Neural progenitor cell (in vitro differentiated cells): ENCODE data around the gene ERC1. TPM values are rescaled to one million over a fixed set of nuclear protein-coding genes. Genes with fewer than 3 reads are reported as not detected.

Experiments
- DNase-seq: peaks from one replicate; pipeline ENCODE4 v3.0.0-alpha.2; 2016; ENCODE audit warnings: low spot score
- H2AFZ ChIP-seq: fragments of 200-600 bp; sonication (generic); replicated peaks from 2 replicates; pipeline ENCODE4 v1.6.1; 2016; ENCODE audit warnings: antibody characterized with exemption
- H3F3A ChIP-seq: fragments of 200-600 bp; sonication (generic); 2 replicates; pipeline ENCODE4 v1.6.1; 2016; ENCODE audit warnings: antibody characterized with exemption, low read depth
- H3K27ac ChIP-seq: fragments of 200-600 bp; sonication (generic); 2 replicates; pipeline ENCODE4 v1.5.1; 2016; ENCODE audit warnings: mild to moderate bottlenecking
- H3K27me3 ChIP-seq: fragments of 200-600 bp; sonication (generic); 2 replicates; pipeline ENCODE4 v1.6.1; 2016; ENCODE audit warnings: mild to moderate bottlenecking, moderate library complexity
- H3K36me3 ChIP-seq: fragments of 200-600 bp; sonication (generic); 2 replicates; pipeline ENCODE4 v1.5.1; 2016
- H3K4me1 ChIP-seq: fragments of 200-600 bp; sonication (generic); 2 replicates; pipeline ENCODE4 v1.6.1; 2016; ENCODE audit warnings: mixed run types
- H3K4me2 ChIP-seq: fragments of 200-600 bp; sonication (generic); 2 replicates; pipeline ENCODE4 v1.6.1; 2016
- H3K4me3 ChIP-seq: fragments of 200-600 bp; sonication (generic); 2 replicates; pipeline ENCODE4 v1.5.1; 2016
- H3K79me2 ChIP-seq: fragments of 200-600 bp; sonication (generic); 2 replicates; pipeline ENCODE4 v1.6.1; 2016; ENCODE audit warnings: low read depth
- H3K9ac ChIP-seq: fragments of 200-600 bp; sonication (generic); 2 replicates; pipeline ENCODE4 v1.6.1; 2016
- H3K9me3 ChIP-seq: fragments of 200-600 bp; sonication (generic); 2 replicates; pipeline ENCODE4 v1.5.1; 2016; ENCODE audit warnings: low read depth
- H4K20me1 ChIP-seq: fragments of 200-600 bp; sonication (generic); 2 replicates; pipeline ENCODE4 v1.6.1; 2016; ENCODE audit warnings: low read depth
- H3K27ac Mint-ChIP-seq: 3 replicates; pipeline ENCODE4 v1.8.0; 2021; ENCODE audit warnings: mixed read lengths
- H3K27me3 Mint-ChIP-seq: 2 replicates; pipeline ENCODE4 v1.8.0; 2022; ENCODE audit warnings: low read depth, mild to moderate bottlenecking, inconsistent platforms, moderate library complexity, mixed read lengths; ENCODE audit not compliant: insufficient read depth
- H3K36me3 Mint-ChIP-seq: 3 replicates; pipeline ENCODE4 v1.8.0; 2021; ENCODE audit warnings: mixed read lengths
- H3K4me1 Mint-ChIP-seq: 3 replicates; pipeline ENCODE4 v1.8.0; 2021; ENCODE audit warnings: mixed read lengths
- H3K4me3 Mint-ChIP-seq: 3 replicates; pipeline ENCODE4 v1.8.0; 2021; ENCODE audit warnings: mild to moderate bottlenecking, moderate library complexity, mixed read lengths
- H3K9me3 Mint-ChIP-seq: 3 replicates; pipeline ENCODE4 v1.8.0; 2020; ENCODE audit warnings: mixed read lengths
- EZH2 ChIP-seq: fragments of 200-600 bp; sonication (generic); IDR thresholded peaks from 2 replicates; pipeline ENCODE4 v1.6.1; 2017; ENCODE audit warnings: antibody characterized with exemption, mild to moderate bottlenecking, moderate library complexity
- EZH2phosphoT487 ChIP-seq: fragments of 200-600 bp; sonication (generic); IDR thresholded peaks from 2 replicates; pipeline ENCODE4 v1.6.1; 2017; ENCODE audit warnings: antibody characterized with exemption
- total RNA-seq: library from RNA; depleted of rRNA; stranded (reverse); fragments of >200 nt; gene quantifications from 2 replicates; pipeline ENCODE4 v1.2.3, GENCODE V29; 2015; ENCODE audit warnings: low replicate concordance
- TF ChIP-seq, protein P1 (sequence below): fragments of 200-600 bp; sonication (generic); IDR thresholded peaks from 2 replicates; pipeline ENCODE4 v1.5.1; 2017; ENCODE audit warnings: antibody characterized with exemption, mild to moderate bottlenecking

The ERC1 gene
- total RNA-seq, 1 donor from 2014 or later: 27.5 TPM

DNA sequence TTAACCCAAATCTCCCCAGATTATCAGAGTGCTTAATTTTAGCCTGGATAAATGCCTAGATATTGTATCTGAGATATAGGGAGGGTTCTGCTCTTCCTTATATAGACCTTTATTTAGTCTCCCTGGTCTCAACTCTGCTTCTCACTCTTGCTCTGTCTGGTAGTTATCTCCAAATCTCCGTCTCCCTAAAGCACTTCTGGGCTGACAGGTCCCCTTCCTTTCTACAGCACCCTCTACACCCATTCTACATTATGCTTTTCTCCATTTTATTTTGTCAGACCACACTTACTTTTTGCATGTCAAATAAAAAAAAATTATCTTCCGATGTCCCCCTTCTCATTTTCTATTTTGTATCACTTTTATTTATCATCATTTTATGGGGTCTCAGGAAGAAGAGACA is 2.0 kb upstream of the ERC1 start:
- no peak overlapping the region for H2AFZ ChIP-seq
- DNase-seq: no peak
- H3K9ac ChIP-seq: no peak overlapping the region
- H3K4me1 Mint-ChIP-seq: peaks cover 32% of the 10 kb centered on the region
- H3K27ac Mint-ChIP-seq: no peak overlapping the region
- peak overlapping the region; percentile 84 for H3K4me2 ChIP-seq
- no peaks in the 10 kb centered on the region for H3K9me3 ChIP-seq
- peak overlapping the region; percentile 17 for H3K4me3 Mint-ChIP-seq
- peaks cover 4% of the 10 kb centered on the region for H3K36me3 Mint-ChIP-seq
- TF ChIP-seq EZH2phosphoT487 (no peak), EZH2 (no peak)
- TF ChIP-seq, protein P1, sequence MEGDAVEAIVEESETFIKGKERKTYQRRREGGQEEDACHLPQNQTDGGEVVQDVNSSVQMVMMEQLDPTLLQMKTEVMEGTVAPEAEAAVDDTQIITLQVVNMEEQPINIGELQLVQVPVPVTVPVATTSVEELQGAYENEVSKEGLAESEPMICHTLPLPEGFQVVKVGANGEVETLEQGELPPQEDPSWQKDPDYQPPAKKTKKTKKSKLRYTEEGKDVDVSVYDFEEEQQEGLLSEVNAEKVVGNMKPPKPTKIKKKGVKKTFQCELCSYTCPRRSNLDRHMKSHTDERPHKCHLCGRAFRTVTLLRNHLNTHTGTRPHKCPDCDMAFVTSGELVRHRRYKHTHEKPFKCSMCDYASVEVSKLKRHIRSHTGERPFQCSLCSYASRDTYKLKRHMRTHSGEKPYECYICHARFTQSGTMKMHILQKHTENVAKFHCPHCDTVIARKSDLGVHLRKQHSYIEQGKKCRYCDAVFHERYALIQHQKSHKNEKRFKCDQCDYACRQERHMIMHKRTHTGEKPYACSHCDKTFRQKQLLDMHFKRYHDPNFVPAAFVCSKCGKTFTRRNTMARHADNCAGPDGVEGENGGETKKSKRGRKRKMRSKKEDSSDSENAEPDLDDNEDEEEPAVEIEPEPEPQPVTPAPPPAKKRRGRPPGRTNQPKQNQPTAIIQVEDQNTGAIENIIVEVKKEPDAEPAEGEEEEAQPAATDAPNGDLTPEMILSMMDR: no peak
- peaks cover 6% of the 10 kb centered on the region for H4K20me1 ChIP-seq
- H3K4me3 ChIP-seq: peak overlapping the region; percentile 87
- H3K36me3 ChIP-seq: no peaks in the 10 kb centered on the region
- no peak overlapping the region for H3K27ac ChIP-seq
- H3K79me2 ChIP-seq: peaks cover 28% of the 10 kb centered on the region
- no peaks in the 10 kb centered on the region for H3K9me3 Mint-ChIP-seq
- no peaks in the 10 kb centered on the region for H3K27me3 ChIP-seq
- peaks cover 23% of the 10 kb centered on the region for H3K4me1 ChIP-seq
- peaks cover 8% of the 10 kb centered on the region for H3K27me3 Mint-ChIP-seq
- H3F3A ChIP-seq: peaks cover 6% of the 10 kb centered on the region

DNA sequence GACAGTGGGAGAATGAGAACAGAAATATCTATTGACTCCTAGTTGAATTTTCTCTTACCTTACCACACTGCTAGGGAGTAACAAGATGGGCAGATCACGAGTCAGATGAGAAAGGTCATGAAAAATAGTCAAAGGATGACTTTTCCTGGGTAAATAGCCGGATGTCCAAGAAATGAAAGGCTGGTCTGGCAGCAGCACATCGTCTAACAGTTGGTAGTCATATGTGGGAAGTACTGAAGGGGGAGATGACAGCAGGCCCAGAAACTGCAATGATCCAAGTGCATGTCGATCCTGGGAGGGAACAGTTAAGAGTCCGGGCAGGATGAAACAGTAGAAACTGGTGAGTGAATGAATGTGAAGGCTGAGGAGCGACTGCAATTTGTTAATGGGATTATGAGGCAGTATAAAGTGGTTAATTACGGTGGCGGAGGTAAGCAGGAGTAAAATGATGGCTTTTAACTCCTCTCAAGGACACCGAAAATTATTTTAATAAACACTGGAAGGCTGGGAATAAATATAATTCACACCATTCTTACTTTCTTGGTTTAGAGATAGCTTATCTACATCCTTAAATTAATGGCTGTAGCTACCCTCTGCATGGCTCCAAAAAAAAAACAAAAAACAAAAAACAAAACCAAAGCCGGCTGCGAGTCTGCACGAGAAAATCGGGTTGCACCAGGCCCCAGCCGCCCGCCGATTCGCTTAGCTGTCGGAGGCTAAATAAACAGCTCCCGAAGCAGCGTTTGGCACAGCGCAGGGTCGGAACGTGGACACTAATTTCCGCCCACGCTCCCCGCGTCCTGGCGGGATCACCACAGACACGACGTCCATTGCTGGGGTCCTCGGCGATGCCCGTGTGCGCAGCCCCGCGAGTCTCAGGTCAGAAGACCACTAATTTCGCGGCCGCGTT is 1.0 kb upstream of the ERC1 start:
- H3K4me3 Mint-ChIP-seq: peak overlapping the region; percentile 90
- H3K27me3 Mint-ChIP-seq: peaks cover 7% of the 10 kb centered on the region
- peaks cover 37% of the 10 kb centered on the region for H3K79me2 ChIP-seq
- H2AFZ ChIP-seq: peak overlapping the region; percentile 81
- peaks cover 23% of the 10 kb centered on the region for H3K4me1 ChIP-seq
- H3K36me3 Mint-ChIP-seq: peaks cover 4% of the 10 kb centered on the region
- H3K27ac Mint-ChIP-seq: peak overlapping the region; percentile 43
- H3K9me3 ChIP-seq: no peaks in the 10 kb centered on the region
- H3K36me3 ChIP-seq: no peaks in the 10 kb centered on the region
- H3K27me3 ChIP-seq: no peaks in the 10 kb centered on the region
- peaks cover 6% of the 10 kb centered on the region for H3F3A ChIP-seq
- H3K9me3 Mint-ChIP-seq: no peaks in the 10 kb centered on the region
- peak overlapping the region; percentile 84 for H3K4me2 ChIP-seq
- TF ChIP-seq EZH2phosphoT487 (no peak), EZH2 (no peak)
- TF ChIP-seq, protein P1: no peak
- H3K27ac ChIP-seq: peak overlapping the region; percentile 79
- peak overlapping the region; percentile 50 for H3K9ac ChIP-seq
- peaks cover 6% of the 10 kb centered on the region for H4K20me1 ChIP-seq
- peak overlapping the region; percentile 87 for H3K4me3 ChIP-seq
- DNase-seq: peak; percentile 79
- H3K4me1 Mint-ChIP-seq: peaks cover 32% of the 10 kb centered on the region

DNA sequence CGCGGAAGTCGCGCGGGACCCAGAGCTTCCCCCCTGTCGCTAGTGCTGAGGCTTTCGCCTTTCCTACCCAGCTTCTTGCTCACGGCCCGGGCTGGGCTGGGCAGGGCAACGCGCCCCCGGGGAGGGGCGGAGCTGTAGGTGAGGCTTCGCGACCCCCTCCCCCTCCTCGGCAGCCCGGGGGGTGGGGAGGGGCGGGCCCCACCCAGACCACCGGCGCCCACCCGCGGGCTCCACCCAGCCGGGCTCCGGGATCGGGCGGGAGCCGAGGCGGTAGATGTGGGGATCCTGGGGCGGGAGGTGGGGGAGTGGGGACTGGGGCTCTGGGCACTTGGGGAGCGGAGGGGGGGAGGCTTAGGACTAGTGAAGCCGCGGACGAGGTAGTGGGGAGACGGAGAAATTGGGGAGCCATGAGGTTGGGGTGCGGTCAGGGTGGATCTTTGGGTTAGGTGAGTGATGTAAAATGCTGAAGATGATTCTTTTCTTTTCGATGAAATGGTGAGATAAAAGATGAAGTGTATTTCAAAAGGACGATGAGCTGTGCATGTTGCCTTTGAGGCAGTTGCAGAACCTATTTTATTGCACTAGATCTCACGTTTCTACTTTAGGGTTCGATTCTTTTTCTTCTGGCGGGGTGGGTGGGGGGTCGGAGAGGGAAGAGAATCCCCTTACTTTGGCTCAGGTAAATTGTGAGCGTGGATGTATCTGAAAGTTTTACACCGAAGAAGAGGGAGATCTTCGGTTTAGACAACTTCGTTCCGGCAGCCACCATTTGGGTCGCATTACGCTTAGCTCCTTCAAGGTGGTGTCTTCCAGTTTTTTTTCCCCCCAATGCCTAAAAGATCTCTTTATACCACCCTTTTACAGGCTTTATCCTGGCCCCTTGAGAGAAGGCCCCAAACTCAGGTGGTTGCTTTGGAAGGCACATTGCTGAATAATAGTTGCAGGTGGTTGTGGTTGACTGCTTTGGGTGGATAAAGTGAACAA is 619 bp downstream of the ERC1 start:
- H3K4me3 Mint-ChIP-seq: peak overlapping the region; percentile 96
- no peaks in the 10 kb centered on the region for H3K9me3 Mint-ChIP-seq
- DNase-seq: peak; percentile 13
- H3K79me2 ChIP-seq: peaks cover 52% of the 10 kb centered on the region
- peak overlapping the region; percentile 80 for H3K4me2 ChIP-seq
- TF ChIP-seq EZH2phosphoT487 (no peak), EZH2 (no peak)
- peaks cover 15% of the 10 kb centered on the region for H4K20me1 ChIP-seq
- H3K4me3 ChIP-seq: peak overlapping the region; percentile 87
- H3K9me3 ChIP-seq: no peaks in the 10 kb centered on the region
- peaks cover 6% of the 10 kb centered on the region for H3F3A ChIP-seq
- H3K27me3 Mint-ChIP-seq: peaks cover 7% of the 10 kb centered on the region
- H3K4me1 Mint-ChIP-seq: peaks cover 32% of the 10 kb centered on the region
- peaks cover 23% of the 10 kb centered on the region for H3K4me1 ChIP-seq
- peak overlapping the region; percentile 87 for H2AFZ ChIP-seq
- H3K36me3 Mint-ChIP-seq: peaks cover 1% of the 10 kb centered on the region
- H3K36me3 ChIP-seq: no peaks in the 10 kb centered on the region
- peak overlapping the region; percentile 90 for H3K27ac Mint-ChIP-seq
- peak overlapping the region; percentile 38 for H3K9ac ChIP-seq
- H3K27me3 ChIP-seq: no peaks in the 10 kb centered on the region
- H3K27ac ChIP-seq: peak overlapping the region; percentile 47
